NCI-H146 treated with DMSO at 0.1 percent for 48 hours (cell line): ENCODE measurements around the gene CRYGD.
"Not testable (repeated sequence)": the region's sequence is repeated elsewhere in the genome, so short reads cannot be mapped to it uniquely, and the experiment has no call there.

Experiments
- DNase-seq: peaks from one replicate; lab custom pipeline; 2025; ENCODE audit not compliant: unreplicated experiment; lab: John Stamatoyannopoulos, UW

CRYGD gene

GRCh38 chr2:208124013-208124715 lies at the start of gene CRYGD:
Gene CRYGD (minus strand): TSS chr2:208124524. CDS start chr2:208124473, 51 bp downstream.
- DNase-seq = not testable (repeated sequence)

DNA sequence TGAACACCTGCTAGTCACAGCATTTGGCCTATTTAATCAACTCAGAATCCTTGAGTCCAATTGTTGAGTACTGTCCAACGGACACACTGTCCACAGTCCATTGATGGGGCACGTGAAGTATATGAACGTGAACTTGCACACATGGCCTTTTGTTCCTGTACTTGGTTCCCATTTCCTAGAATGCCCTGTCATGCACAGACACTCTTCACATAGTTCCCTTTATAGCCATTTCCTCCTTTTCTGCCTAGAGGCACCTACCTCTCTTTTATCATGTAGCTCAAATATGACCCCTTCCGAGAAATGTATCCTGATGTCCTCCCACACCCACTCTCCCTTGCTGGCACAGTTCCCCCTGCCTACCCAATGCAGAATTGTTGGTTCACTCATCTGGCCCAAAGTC lies 47.8 kb upstream of the CRYGD start:
- DNase-seq = no peak

DNA sequence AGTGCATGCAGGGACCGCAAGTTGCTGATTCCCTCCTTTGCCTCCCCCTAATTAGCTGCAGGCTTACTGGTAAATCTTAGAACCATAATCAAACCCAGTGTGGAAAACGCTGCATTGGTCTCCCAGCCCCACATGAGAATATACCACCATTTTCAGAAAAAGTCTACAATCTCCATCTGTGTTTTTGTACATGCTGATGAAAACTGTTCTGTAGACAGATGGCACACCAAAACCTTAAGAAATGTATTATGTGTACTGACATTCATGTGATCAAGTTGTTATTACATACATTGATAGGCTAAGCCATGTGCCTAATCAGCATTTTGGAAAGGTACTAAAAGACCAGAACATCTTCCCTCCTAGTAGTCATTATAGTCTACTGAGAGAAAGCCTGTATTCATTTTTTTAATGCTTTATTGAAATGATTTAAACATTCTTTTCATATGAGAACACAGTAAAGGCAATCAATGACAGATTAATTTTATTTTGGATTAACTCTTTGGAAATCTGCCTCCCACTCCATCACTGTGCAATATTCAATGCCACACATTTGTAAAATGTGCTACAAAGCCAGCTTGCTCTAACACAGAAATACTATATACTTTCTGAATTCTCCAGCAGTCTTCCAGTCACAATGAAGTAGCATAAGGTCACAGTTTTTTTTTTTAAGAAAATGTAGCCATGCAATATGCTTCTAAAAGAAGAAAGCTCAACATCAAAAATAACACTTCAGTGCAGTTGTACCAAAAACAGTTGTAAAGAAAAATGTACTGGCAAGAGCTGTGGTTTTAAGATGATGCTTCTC lies 40.8 kb upstream of the CRYGD start:
- DNase-seq = no peak

- DNase-seq = no peak
Observed at GRCh38 chr2:208163489-208163888, 39.2 kb upstream of the CRYGD start, which contains the start of gene CRYGA. Gene CRYGA (minus strand): TSS chr2:208163589. CDS start chr2:208163556, 33 bp downstream.

DNA sequence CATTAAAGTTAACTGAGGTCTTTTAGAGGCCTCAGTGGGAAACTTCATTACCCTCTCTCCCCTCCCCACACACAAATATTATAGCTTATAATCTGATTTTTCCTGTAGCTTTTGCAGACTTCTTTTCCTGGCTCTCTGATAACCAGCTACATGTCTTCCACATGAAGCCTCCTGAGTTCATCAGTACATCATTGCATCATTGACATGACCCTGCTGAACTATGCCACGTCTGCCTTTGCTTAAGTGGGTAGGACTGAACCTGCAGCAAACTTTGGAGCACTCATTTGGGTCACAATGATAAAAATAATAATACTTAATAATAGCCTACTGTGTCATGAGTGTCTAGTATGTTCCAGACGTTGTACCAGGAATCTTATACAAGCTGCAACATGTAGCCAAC lies 32.1 kb upstream of the CRYGD start:
- no peak for DNase-seq

DNA sequence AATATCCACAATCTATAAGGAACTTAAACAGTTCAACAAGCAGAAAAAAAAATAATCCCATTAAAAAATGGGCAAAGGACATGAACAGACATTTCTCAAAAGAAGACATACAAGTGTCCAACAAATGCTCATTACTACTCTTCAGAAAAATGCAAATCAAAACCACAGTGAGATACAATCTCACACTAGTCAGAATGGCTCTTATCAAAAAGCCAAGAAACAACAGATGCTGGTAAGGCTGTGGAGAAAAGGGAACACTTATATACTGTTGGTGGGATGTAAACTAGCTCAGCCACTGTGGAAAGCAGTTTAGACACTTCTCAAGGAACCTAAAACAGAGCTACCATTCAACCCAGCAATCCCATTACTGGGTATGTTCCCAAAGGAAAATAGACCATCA lies 28.8 kb upstream of the CRYGD start:
- DNase-seq = no peak

GRCh38 chr2:208150956-208151355 lies 26.6 kb upstream of the CRYGD start:
- no peak for DNase-seq

DNA sequence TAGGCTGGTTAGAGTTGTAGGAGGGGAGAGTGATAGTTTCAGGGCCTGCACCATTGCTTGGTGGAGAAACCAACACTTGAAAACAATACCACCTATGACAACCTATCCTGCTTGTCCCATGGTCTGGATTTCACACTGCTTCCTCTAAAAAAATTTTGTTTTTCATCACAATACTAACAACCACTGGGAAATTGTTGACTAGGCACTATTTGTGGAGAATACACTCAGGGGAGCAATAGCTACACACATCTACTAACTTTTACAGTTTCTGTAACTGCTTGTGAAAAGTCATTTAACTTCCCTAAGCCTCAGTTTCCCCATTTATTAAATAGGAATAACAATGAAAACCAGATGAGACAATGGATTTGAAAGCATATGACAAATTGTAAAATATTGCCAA lies 25.8 kb upstream of the CRYGD start:
- no peak for DNase-seq

DNA sequence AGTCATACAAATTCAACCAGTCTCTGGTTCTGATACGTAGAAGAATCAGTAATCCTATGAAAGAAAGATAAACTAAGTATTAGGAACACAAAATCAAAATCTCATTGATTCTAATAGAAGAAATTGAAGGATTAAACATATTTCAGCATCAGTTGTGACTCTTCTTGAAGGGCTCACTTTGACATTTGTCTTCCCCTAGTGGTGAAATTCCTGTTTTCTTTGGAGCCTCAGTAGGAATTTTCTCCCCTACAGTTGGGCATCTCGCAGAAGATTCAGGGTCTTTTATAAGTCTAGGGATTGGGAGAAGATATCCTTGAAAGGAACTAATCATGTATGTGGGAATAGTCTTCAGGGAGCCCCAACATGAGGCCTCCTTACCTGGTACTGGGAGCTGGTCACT lies 24.5 kb upstream of the CRYGD start:
- DNase-seq = no peak

- DNase-seq = no peak
Observed at GRCh38 chr2:208147759-208148158, 23.4 kb upstream of the CRYGD start.

DNA sequence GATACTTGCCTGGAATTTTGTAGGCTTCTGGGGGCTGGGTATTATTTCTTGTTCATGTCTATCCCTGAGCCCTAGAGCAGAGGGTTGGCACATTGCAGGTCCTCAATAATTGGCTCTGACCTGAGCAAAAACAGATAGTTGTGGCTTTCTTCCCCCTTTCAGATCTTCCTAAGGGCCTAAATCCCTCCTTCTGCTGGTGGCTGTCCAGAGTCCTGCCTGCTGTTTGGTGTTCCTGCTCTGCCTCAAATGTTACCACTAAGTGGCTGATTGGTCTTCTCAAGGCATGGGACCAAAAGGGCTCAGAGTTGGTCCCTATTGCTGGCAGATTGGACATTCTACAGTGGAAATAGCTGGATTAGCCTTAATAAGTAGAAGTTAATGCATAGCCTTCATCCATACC lies 22.7 kb upstream of the CRYGD start:
- DNase-seq = no peak

DNA sequence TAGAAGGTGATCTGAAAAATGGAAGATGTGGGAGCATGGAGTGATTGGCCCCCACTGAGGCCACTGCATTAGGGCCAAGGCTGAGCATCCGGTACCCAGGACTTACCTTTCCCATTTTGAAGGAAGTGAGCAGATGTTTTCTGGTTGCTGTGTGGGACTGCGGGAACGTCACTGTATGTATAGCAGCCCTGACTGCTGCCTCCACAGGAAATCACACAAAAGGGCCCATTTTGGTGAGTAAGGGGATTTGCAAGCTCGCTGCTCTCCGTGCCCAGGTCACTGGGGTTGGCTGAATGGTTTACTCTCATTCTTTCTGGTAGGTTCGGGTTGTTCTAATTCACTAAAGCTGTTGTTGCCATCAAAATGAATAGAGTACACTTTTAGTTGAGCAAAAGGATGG lies 21.7 kb upstream of the CRYGD start, which contains the start of gene CRYGB:
CRYGB (minus strand) TSS at position 153 of the 400 bp plus-strand sequence; CDS start at position 115, 38 bp downstream.
- DNase-seq = no peak

DNA sequence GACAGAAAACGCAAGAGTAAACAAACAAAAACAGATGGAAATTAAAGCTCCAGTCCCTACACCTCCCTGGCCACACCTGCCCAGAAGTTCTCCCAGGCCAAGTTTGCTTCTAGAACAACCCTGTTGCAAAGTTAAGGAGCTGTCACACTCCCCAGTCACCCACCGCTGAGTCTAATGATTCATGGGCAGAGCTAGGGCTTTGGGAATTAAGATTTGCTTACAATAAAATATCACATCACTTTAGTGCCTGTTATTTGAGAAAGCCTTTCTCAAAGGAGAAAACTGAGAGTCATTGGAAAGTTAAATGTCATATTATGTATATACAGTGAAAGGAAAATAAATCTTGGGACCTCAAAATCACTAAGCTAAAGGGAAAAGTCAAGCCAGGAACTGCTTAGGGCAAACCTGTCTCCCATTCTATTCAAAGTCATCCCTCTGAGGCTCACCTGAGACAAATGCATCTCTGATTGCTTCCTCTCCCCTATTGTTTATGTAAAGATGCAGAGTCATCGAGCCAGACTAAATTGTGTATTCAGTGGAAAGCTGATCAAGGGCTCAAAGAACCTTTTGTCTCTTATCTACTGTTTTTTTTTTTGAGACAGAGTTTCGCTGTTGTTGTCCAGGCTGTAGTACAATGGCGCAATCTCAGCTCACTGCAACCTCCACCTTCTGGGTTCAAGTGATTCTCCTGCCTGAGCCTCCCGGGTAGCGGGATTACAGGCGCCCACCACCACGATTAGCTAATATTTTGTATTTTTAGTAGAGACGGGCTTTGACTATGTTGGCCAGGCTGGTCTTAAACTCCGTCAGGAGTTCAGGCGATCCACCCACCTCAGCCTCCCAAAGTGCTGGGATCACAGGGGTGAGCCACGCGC lies 18.8 kb upstream of the CRYGD start:
- peak; percentile 49 for DNase-seq

- peak; percentile 27 for DNase-seq
Observed at GRCh38 chr2:208142240-208142924, 18.1 kb upstream of the CRYGD start.

- DNase-seq = no peak
Observed at GRCh38 chr2:208139447-208139846, 15.1 kb upstream of the CRYGD start.

DNA sequence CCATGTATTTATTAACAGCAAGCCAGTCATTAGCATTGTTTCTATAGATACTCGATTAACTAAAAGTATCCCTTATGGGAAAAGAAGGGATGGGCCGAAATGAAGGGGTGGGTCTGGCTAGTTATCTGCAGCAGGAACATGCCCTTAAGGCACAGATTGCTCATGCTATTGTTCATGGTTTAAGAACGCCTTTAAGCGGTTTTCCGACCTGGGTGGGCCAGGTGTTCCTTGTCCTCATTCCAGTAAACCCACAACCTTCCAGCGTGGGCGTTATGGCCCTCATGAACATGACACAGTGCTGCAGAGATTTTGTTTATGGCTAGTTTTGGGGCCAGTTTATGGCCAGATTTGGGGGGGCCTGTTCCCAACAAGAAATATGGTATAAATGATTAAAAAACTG lies 14.0 kb upstream of the CRYGD start:
- not testable (repeated sequence) for DNase-seq

DNA sequence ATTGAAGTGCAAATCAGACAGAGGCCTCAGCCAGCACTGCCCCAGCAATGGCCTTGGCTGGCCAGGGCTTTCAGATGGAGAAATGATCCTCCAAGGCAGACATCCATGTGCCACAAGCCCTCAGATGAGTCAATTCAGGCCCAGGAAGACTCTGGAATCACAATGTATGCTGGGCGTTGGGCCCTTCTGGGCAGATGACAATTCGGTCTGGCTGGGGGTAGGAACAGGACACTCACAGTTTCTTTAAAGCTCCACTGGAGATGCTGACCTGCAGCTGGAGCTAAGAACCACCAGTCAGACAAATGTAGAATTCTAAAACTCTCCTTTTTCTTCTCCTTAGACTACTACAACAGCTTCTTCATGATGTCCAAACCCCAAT lies 12.4 kb upstream of the CRYGD start:
- DNase-seq = no peak

DNA sequence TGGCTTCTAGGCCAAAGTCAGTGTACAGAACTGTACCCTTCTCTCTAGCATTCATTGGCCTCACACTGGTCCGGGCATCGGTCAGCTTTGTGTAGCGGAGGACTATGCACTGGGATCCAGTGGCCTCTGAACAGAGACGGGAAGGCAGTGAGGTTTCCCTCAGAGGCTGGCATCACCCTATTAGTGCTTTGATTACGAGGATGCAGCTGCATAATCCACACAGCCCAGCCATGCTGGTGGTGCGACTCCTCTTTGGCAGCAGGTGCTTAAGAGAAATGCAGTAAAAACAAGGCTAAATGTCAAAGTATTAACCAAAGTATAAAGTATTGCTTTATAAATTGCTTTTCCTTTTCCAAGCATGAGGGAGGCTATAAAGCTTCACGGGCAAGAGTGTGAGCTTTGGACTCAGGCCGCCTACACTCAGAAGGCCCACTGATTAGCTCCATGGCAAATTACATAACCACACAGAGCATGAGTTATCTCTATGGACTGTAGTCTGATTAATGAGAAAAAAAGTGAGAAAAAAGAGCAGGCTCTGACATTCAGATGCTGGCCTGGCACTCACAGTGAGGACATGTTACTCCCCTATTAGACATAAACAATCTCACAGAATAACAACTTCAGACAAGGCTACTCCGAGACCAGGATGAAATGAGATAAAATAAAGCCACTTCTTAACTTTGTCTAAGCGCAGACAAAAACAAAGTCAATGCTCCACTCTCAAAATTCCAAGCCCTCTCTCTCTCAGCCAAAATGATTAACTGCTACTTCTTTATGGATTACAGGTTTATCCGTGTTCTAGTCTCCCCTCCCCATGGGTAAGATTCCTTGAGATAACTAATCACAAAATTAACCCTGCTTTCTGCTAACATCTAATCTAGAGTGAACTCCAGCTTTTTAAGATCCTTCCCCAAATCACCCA lies 11.7 kb upstream of the CRYGD start:
- no peak for DNase-seq

- DNase-seq = no peak
Observed at GRCh38 chr2:208134928-208135586, 10.7 kb upstream of the CRYGD start.
